ENCODE data around the gene GABRA5.

DNA sequence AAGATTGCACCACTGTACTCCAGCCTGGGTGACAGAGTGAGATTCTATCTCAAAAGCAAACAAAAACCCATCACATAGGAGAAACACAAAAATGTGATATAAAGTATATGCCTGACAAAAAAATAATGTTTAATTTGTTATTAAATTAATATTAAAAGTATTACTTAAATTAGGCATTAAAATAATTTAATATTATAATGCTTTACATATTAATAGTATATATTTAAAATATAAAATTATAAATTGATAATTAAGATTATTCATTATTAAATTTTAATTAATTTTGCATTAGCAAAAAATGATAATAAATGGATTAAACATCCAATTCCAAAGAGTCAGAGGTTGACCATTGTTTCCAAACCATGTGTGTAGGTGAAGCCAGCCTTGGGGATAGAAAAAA is 22.0 kb upstream of the GABRA5 start:
- no peak for TF ChIP-seq CTCF (conservative IDR thresholded peaks at IDR 0.05)
- TF ChIP-seq EZH2 (IDR thresholded peaks at IDR 0.05; ENCODE audit: low read depth) = no peak
